Hepatocyte (in vitro differentiated cells): ENCODE results near the gene TAF11L13. TPM values are rescaled to one million over a fixed set of nuclear protein-coding genes. Genes with fewer than 3 reads are reported as not detected.

Experiments used
- DNase-seq: peaks from one replicate; pipeline ENCODE4 v3.0.0-alpha.2; 2016; ENCODE audit warnings: low spot score
- H2AFZ ChIP-seq: fragments of 200-600 bp; sonication (generic); 2 replicates; pipeline ENCODE4 v1.6.0; 2016; ENCODE audit warnings: antibody characterized with exemption, mild to moderate bottlenecking
- H3K27ac ChIP-seq: fragments of 200-600 bp; sonication (generic); 2 replicates; pipeline ENCODE4 v1.5.1; 2016; ENCODE audit warnings: mild to moderate bottlenecking
- H3K27me3 ChIP-seq: fragments of 200-600 bp; sonication (generic); 2 replicates; pipeline ENCODE4 v1.6.1; 2016
- H3K36me3 ChIP-seq: fragments of 200-600 bp; sonication (generic); replicated peaks from 2 replicates; pipeline ENCODE4 v1.5.1; 2016; ENCODE audit warnings: low read depth; ENCODE audit not compliant: insufficient read depth
- H3K4me1 ChIP-seq: fragments of 200-600 bp; sonication (generic); 2 replicates; pipeline ENCODE4 v1.5.1; 2016; ENCODE audit warnings: mild to moderate bottlenecking, moderate library complexity; ENCODE audit not compliant: insufficient read depth
- H3K4me2 ChIP-seq: fragments of 200-600 bp; sonication (generic); 2 replicates; pipeline ENCODE4 v1.6.0; 2016
- H3K4me3 ChIP-seq: fragments of 200-600 bp; sonication (generic); 2 replicates; pipeline ENCODE4 v1.5.1; 2016; ENCODE audit warnings: mild to moderate bottlenecking
- H3K79me2 ChIP-seq: fragments of 200-600 bp; sonication (generic); 2 replicates; pipeline ENCODE4 v1.6.0; 2017; ENCODE audit warnings: mild to moderate bottlenecking
- H3K9me2 ChIP-seq: fragments of 200-600 bp; sonication (generic); replicated peaks from 2 replicates; pipeline ENCODE4 v1.6.0; 2017; ENCODE audit warnings: mild to moderate bottlenecking; ENCODE audit not compliant: insufficient read depth
- H3K9me3 ChIP-seq: fragments of 200-600 bp; sonication (generic); 2 replicates; pipeline ENCODE4 v1.5.1; 2016; ENCODE audit warnings: low read depth, mild to moderate bottlenecking
- H4K20me1 ChIP-seq: fragments of 200-600 bp; sonication (generic); 2 replicates; pipeline ENCODE4 v1.6.0; 2016; ENCODE audit warnings: mild to moderate bottlenecking; ENCODE audit not compliant: insufficient read depth, poor library complexity, severe bottlenecking
- EZH2 ChIP-seq: fragments of 200-600 bp; sonication (generic); IDR thresholded peaks from 2 replicates; pipeline ENCODE4 v1.6.1; 2016; ENCODE audit warnings: antibody characterized with exemption, mild to moderate bottlenecking, borderline replicate concordance
- EZH2phosphoT487 ChIP-seq: fragments of 200-600 bp; sonication (generic); IDR thresholded peaks from one replicate; pipeline ENCODE4 v1.6.1; 2018; ENCODE audit warnings: antibody characterized with exemption, mild to moderate bottlenecking, low read depth, moderate library complexity; ENCODE audit not compliant: unreplicated experiment, severe bottlenecking
- WGBS: methylation state at CpG from one replicate; pipeline ENCODE4 v1.1.6; 2016; ENCODE audit warnings: low lambda C conversion rate; ENCODE audit errors: missing lambda C conversion rate; 5-methylcytosine and 5-hydroxymethylcytosine counted together
- polyA plus RNA-seq: library from polyadenylated mRNA; unstranded; fragments of >200 nt; fragmentation: Nextera tagmentation; extraction: Ambion mirVana; gene quantifications from 2 replicates; pipeline ENCODE4 v1.2.1, GENCODE V29; 2016
- total RNA-seq: library from RNA; depleted of rRNA; stranded (reverse); fragments of >200 nt; gene quantifications from 2 replicates; pipeline ENCODE4 v1.2.3, GENCODE V29; 2014
- TF ChIP-seq, protein P1 (sequence below): fragments of 200-600 bp; sonication (generic); IDR thresholded peaks from 2 replicates; pipeline ENCODE4 v1.5.1; 2016; ENCODE audit warnings: antibody characterized with exemption, mild to moderate bottlenecking; ENCODE audit not compliant: poor library complexity

TAF11L13 gene
- total and polyA plus RNA-seq, 2 experiments from 2014 or later = not detected

DNA sequence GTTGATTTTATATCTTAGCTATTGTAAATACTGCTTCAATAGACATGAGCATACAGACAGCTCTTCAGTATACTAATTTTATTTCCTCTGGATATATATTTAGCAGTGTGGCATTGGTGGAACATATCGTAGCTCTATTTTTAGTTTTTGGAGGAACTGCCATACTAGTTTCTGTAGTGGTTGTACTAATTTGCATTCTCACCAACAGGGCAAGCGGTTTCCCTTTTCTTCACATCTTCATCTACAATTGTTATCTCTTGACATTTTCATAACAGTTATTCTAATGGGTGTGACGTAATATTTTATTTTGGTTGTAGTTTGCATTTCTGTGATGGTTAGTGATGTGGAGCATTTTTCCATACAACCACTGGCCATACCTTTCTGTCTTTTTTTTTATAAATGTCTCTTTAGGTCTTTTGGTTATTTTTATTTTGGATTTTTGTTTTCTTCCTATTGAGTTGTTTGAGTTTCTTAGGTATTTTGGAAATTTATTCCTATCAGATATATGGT is 34.9 kb downstream of the TAF11L13 start:
- Histone ChIP-seq H3K4me2 (no peak overlapping the region), H3K4me3 (no peak overlapping the region), H3K9me2 (no peaks in the 10 kb centered on the region), H3K27ac (no peak overlapping the region), H2AFZ (no peak overlapping the region), H3K36me3 (no peaks in the 10 kb centered on the region), H3K79me2 (no peaks in the 10 kb centered on the region), H3K9me3 (no peaks in the 10 kb centered on the region), H4K20me1 (no peaks in the 10 kb centered on the region), H3K27me3 (no peaks in the 10 kb centered on the region), H3K4me1 (no peaks in the 10 kb centered on the region)
- no peak for DNase-seq
- TF ChIP-seq, protein P1, sequence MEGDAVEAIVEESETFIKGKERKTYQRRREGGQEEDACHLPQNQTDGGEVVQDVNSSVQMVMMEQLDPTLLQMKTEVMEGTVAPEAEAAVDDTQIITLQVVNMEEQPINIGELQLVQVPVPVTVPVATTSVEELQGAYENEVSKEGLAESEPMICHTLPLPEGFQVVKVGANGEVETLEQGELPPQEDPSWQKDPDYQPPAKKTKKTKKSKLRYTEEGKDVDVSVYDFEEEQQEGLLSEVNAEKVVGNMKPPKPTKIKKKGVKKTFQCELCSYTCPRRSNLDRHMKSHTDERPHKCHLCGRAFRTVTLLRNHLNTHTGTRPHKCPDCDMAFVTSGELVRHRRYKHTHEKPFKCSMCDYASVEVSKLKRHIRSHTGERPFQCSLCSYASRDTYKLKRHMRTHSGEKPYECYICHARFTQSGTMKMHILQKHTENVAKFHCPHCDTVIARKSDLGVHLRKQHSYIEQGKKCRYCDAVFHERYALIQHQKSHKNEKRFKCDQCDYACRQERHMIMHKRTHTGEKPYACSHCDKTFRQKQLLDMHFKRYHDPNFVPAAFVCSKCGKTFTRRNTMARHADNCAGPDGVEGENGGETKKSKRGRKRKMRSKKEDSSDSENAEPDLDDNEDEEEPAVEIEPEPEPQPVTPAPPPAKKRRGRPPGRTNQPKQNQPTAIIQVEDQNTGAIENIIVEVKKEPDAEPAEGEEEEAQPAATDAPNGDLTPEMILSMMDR = no peak
- TF ChIP-seq EZH2 (no peak), EZH2phosphoT487 (no peak)
- WGBS = 91% methylated on average over 3 of the region's 3 CpGs

DNA sequence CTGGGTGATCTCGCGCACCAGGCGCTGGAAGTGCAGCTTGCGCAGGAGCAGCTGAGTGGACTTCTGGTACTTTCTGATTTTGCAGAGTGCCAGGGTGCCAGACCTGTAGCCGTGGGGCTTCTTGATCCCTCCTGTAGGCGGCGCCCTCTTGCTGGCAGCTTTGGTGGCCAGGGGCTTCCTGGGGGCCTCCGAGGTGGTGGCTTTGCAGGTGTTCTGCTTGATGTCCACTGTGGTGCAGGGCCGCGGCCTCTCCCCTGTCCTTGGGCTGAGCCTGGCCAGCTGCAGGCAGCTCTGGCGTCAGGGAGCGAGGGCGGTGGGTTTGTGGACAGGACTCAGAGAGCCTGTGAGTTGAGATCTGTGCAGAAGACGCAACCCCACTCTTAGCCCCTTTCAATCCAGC is 38.5 kb downstream of the TAF11L13 start:
- H3K9me3 ChIP-seq = no peaks in the 10 kb centered on the region
- no peaks in the 10 kb centered on the region for H3K27me3 ChIP-seq
- H3K4me1 ChIP-seq = no peaks in the 10 kb centered on the region
- TF ChIP-seq EZH2phosphoT487 (no peak), EZH2 (no peak)
- TF ChIP-seq, protein P1 = no peak
- H3K79me2 ChIP-seq = no peaks in the 10 kb centered on the region
- no peaks in the 10 kb centered on the region for H3K9me2 ChIP-seq
- DNase-seq = no peak
- no peak overlapping the region for H2AFZ ChIP-seq
- no peak overlapping the region for H3K4me3 ChIP-seq
- no peak overlapping the region for H3K4me2 ChIP-seq
- 97% methylated on average over 14 of the region's 14 CpGs for WGBS
- no peak overlapping the region for H3K27ac ChIP-seq
- no peaks in the 10 kb centered on the region for H4K20me1 ChIP-seq
- H3K36me3 ChIP-seq = no peaks in the 10 kb centered on the region

DNA sequence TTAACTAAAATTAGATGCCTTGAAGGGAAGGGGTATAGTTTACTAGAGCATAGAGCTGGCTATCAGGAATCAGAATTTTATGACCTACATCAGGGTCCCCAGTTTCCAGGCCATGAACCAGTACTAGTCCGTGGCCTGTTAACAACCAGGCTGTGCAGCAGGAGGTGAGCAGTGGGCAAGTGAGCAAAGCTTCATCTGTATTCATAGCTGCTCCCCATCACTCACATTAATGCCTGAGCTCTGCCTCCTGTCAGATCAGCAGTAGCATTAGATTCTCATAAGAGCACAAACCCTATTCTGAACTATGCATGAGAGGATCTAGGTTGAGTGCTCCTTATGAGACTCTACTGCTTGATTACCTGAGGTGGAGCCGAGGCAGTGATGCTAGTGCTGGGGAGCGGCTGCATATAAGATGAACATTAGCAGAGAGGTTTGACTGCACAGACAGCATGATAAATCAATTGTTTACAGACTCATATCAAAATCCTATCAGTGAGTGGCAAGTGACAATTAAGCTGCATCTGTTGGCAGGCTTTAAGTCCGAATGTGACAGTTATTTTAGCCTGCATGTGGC is 47.0 kb downstream of the TAF11L13 start:
- H3K79me2 ChIP-seq = no peaks in the 10 kb centered on the region
- H3K9me3 ChIP-seq = no peaks in the 10 kb centered on the region

More for the DNA sequence above, 47.0 kb downstream of the TAF11L13 start:
- Histone ChIP-seq H2AFZ (no peak overlapping the region), H3K4me3 (no peak overlapping the region), H3K4me1 (no peaks in the 10 kb centered on the region), H3K27me3 (no peaks in the 10 kb centered on the region), H3K27ac (no peak overlapping the region), H3K9me2 (no peaks in the 10 kb centered on the region), H3K36me3 (no peaks in the 10 kb centered on the region), H4K20me1 (no peaks in the 10 kb centered on the region), H3K4me2 (no peak overlapping the region)
- no peak for DNase-seq
- 88% methylated on average over 4 of the region's 4 CpGs for WGBS
- no peak for TF ChIP-seq EZH2
- TF ChIP-seq EZH2phosphoT487 = no peak
- TF ChIP-seq, protein P1 = no peak
